Subcutaneous abdominal adipose tissue (tissue), 5 donors: ENCODE measurements around the gene SFSWAP.
"Not testable (repeated sequence)": the region's sequence is repeated elsewhere in the genome, so short reads cannot be mapped to it uniquely, and the experiment has no call there.

ENCODE experiments used
- H3K27ac ChIP-seq: one replicate; pipeline ENCODE4 v1.7.0; 2013; ENCODE audit warnings: low read depth, mild to moderate bottlenecking, inconsistent platforms, low read length, moderate library complexity
- H3K27me3 ChIP-seq, 5 donors: one replicate each; pipeline ENCODE4 v1.7.0; 2013; ENCODE audit warnings: low read length in 5 of 5, inconsistent platforms in 1 of 5; ENCODE audit not compliant: control insufficient read depth in 5 of 5, insufficient read depth in 4 of 5
- H3K36me3 ChIP-seq, 5 donors: one replicate each; pipeline ENCODE4 v1.7.0; 2013; ENCODE audit warnings: low read length in 5 of 5; ENCODE audit not compliant: control insufficient read depth in 5 of 5, insufficient read depth in 5 of 5
- H3K4me1 ChIP-seq, 5 donors: one replicate each; pipeline ENCODE4 v1.7.0; 2013; ENCODE audit warnings: low read length in 5 of 5, mild to moderate bottlenecking in 3 of 5, moderate library complexity in 1 of 5; ENCODE audit not compliant: control insufficient read depth in 5 of 5, insufficient read depth in 5 of 5
- H3K4me3 ChIP-seq, 5 donors: one replicate each; pipeline ENCODE4 v1.7.0; 2013; ENCODE audit warnings: low read length in 5 of 5, low read depth in 1 of 5
- H3K9ac ChIP-seq, 5 donors: one replicate each; pipeline ENCODE4 v1.7.0; 2013; ENCODE audit warnings: low read length in 5 of 5, mild to moderate bottlenecking in 4 of 5, moderate library complexity in 3 of 5
- H3K9me3 ChIP-seq, 5 donors: one replicate each; pipeline ENCODE4 v1.7.0; 2013; ENCODE audit warnings: low read length in 5 of 5; ENCODE audit not compliant: control insufficient read depth in 5 of 5
- donor health status: healthy.
- donor health status: healthy.
- donor health status: healthy.
- donor health status: healthy.
- donor health status: healthy.

SFSWAP gene

GRCh38 chr12:131770120-131770519, 59.2 kb downstream of the SFSWAP start:
- Histone ChIP-seq H3K27me3 (no peaks in the 10 kb centered on the region), H3K36me3 (peaks cover 15 to 88% (median 63%) of the 10 kb centered on the region in 5 donors), H3K4me1 (peaks cover 2 to 32% (median 19%) of the 10 kb centered on the region in 5 donors), H3K9ac (no peak overlapping the region), H3K4me3 (no peak overlapping the region), H3K27ac (peak overlapping the region; percentile 23), H3K9me3 (no peaks in the 10 kb centered on the region)

- no peaks in the 10 kb centered on the region for H3K9me3 ChIP-seq
- no peak overlapping the region for H3K27ac ChIP-seq
- H3K9ac ChIP-seq, result no peak overlapping the region
- no peaks in the 10 kb centered on the region for H3K27me3 ChIP-seq
- H3K36me3 ChIP-seq, result peaks cover 15 to 82% (median 64%) of the 10 kb centered on the region in 5 donors
- H3K4me3 ChIP-seq, result no peak overlapping the region
- peaks cover 2 to 22% (median 13%) of the 10 kb centered on the region in 5 donors for H3K4me1 ChIP-seq
Measured at GRCh38 chr12:131771965-131772364, 61.1 kb downstream of the SFSWAP start.

GRCh38 chr12:131773582-131774221, 62.8 kb downstream of the SFSWAP start:
- H3K9ac ChIP-seq, result no peak overlapping the region
- H3K27ac ChIP-seq, result no peak overlapping the region
- no peaks in the 10 kb centered on the region for H3K9me3 ChIP-seq
- peaks cover 2 to 22% (median 13%) of the 10 kb centered on the region in 5 donors for H3K4me1 ChIP-seq
- H3K4me3 ChIP-seq, result no peak overlapping the region
- no peaks in the 10 kb centered on the region for H3K27me3 ChIP-seq
- peaks cover 11 to 81% (median 58%) of the 10 kb centered on the region in 5 donors for H3K36me3 ChIP-seq

GRCh38 chr12:131774576-131775391, 63.9 kb downstream of the SFSWAP start:
- peaks cover 2 to 20% (median 13%) of the 10 kb centered on the region in 5 donors for H3K4me1 ChIP-seq
- no peaks in the 10 kb centered on the region for H3K27me3 ChIP-seq
- H3K27ac ChIP-seq, result no peak overlapping the region
- no peaks in the 10 kb centered on the region for H3K9me3 ChIP-seq
- no peak overlapping the region for H3K9ac ChIP-seq
- H3K4me3 ChIP-seq, result no peak overlapping the region
- H3K36me3 ChIP-seq, result peaks cover 9 to 85% (median 62%) of the 10 kb centered on the region in 5 donors

GRCh38 chr12:131775392-131776236, 64.7 kb downstream of the SFSWAP start:
- Histone ChIP-seq H3K36me3 (peaks cover 10 to 87% (median 68%) of the 10 kb centered on the region in 5 donors), H3K9me3 (no peaks in the 10 kb centered on the region), H3K4me3 (no peak overlapping the region), H3K27me3 (no peaks in the 10 kb centered on the region), H3K27ac (no peak overlapping the region), H3K4me1 (peaks cover 2 to 13% (median 10%) of the 10 kb centered on the region in 5 donors), H3K9ac (no peak overlapping the region)

- Histone ChIP-seq H3K27me3 (no peaks in the 10 kb centered on the region), H3K4me1 (peaks cover 0 to 13% (median 7%) of the 10 kb centered on the region in 5 donors), H3K9me3 (no peaks in the 10 kb centered on the region), H3K9ac (no peak overlapping the region), H3K36me3 (peaks cover 12 to 82% (median 63%) of the 10 kb centered on the region in 5 donors), H3K27ac (no peak overlapping the region), H3K4me3 (no peak overlapping the region)
Measured at GRCh38 chr12:131776237-131776889, 65.5 kb downstream of the SFSWAP start.

- H3K4me3 ChIP-seq, H3K9me3 ChIP-seq: not testable (repeated sequence)
- peaks cover 12 to 78% (median 62%) of the 10 kb centered on the region in 5 donors for H3K36me3 ChIP-seq
Measured at GRCh38 chr12:131777269-131777668, 66.4 kb downstream of the SFSWAP start.

GRCh38 chr12:131779027-131779426, 68.1 kb downstream of the SFSWAP start:
- Histone ChIP-seq H3K4me3 (no peak overlapping the region), H3K27ac (no peak overlapping the region), H3K27me3 (no peaks in the 10 kb centered on the region), H3K9ac (no peak overlapping the region), H3K4me1 (peaks cover 0 to 11% (median 3%) of the 10 kb centered on the region in 5 donors), H3K9me3 (no peaks in the 10 kb centered on the region), H3K36me3 (peaks cover 12 to 69% (median 51%) of the 10 kb centered on the region in 5 donors)

More at GRCh38 chr12:131777269-131777668, 66.4 kb downstream of the SFSWAP start:
- not testable (repeated sequence) for H3K27me3 ChIP-seq, H3K9ac ChIP-seq, H3K27ac ChIP-seq
- H3K4me1 ChIP-seq, result peaks cover 2 to 14% (median 10%) of the 10 kb centered on the region in 5 donors

GRCh38 chr12:131782061-131782460, 71.2 kb downstream of the SFSWAP start:
- Histone ChIP-seq H3K9me3 (no peaks in the 10 kb centered on the region), H3K4me1 (peaks cover 0 to 11% (median 0%) of the 10 kb centered on the region in 5 donors), H3K4me3 (no peak overlapping the region), H3K9ac (no peak overlapping the region), H3K36me3 (peaks cover 7 to 75% (median 59%) of the 10 kb centered on the region in 5 donors), H3K27me3 (no peaks in the 10 kb centered on the region), H3K27ac (no peak overlapping the region)
